Neutrophil (primary cell): ENCODE results near the gene TMEM164.

ENCODE experiments used
- H3K27ac ChIP-seq: fragments of 200-600 bp; sonication (generic); 2 replicates; pipeline ENCODE4 v1.5.1; 2016; ENCODE audit warnings: mild to moderate bottlenecking, moderate library complexity
- H3K27me3 ChIP-seq: fragments of 200-600 bp; sonication (generic); 2 replicates; pipeline ENCODE4 v1.6.0; 2016; ENCODE audit warnings: mild to moderate bottlenecking
- H3K36me3 ChIP-seq: fragments of 200-600 bp; sonication (generic); 2 replicates; pipeline ENCODE4 v1.5.1; 2017
- H3K4me1 ChIP-seq, 2 experiments: fragments of 200-600 bp in 1 of 2; sonication (generic) in 1 of 2; 1 replicate in 1 of 2; 2 replicates in 1 of 2; pipeline versions ENCODE4 v1.5.1 to v1.6.1; 2013 to 2016; ENCODE audit warnings: low read depth in 1 of 2, low read length in 1 of 2, mild to moderate bottlenecking in 1 of 2, moderate library complexity in 1 of 2; ENCODE audit not compliant: control insufficient read depth in 1 of 2, insufficient read depth in 1 of 2
- H3K4me3 ChIP-seq, 2 experiments: fragments of 200-600 bp in 1 of 2; sonication (generic) in 1 of 2; 1 replicate in 1 of 2; 2 replicates in 1 of 2; pipeline ENCODE4 v1.5.1; 2013 to 2016; ENCODE audit warnings: low read depth in 1 of 2, low read length in 1 of 2, mild to moderate bottlenecking in 1 of 2, moderate library complexity in 1 of 2
- H3K9me3 ChIP-seq: fragments of 200-600 bp; sonication (generic); 2 replicates; pipeline ENCODE4 v1.5.1; 2016
- CTCF ChIP-seq: fragments of 200-600 bp; sonication (generic); IDR thresholded peaks from 2 replicates; pipeline ENCODE4 v1.5.1; 2016; ENCODE audit warnings: antibody characterized with exemption

Gene TMEM164

GRCh38 chrX:110131031-110131430 lies 128.1 kb downstream of the TMEM164 start:
- Histone ChIP-seq H3K27me3 (no peaks in the 10 kb centered on the region), H3K27ac (no peak overlapping the region), H3K9me3 (no peaks in the 10 kb centered on the region), H3K4me1 (peaks cover 4 to 10% of the 10 kb centered on the region in 2 experiments), H3K4me3 (no peak overlapping the region), H3K36me3 (peaks cover 6% of the 10 kb centered on the region)
- no peak for TF ChIP-seq CTCF

- Histone ChIP-seq H3K27ac (no peak overlapping the region), H3K4me3 (no peak overlapping the region), H3K4me1 (peaks cover 4 to 12% of the 10 kb centered on the region in 2 experiments), H3K36me3 (no peaks in the 10 kb centered on the region), H3K9me3 (no peaks in the 10 kb centered on the region), H3K27me3 (no peaks in the 10 kb centered on the region)
- TF ChIP-seq CTCF: no peak
Observed at GRCh38 chrX:110132450-110133114, 129.7 kb downstream of the TMEM164 start.

GRCh38 chrX:110133735-110134370 lies 130.9 kb downstream of the TMEM164 start:
- Histone ChIP-seq H3K4me3 (no peak overlapping the region), H3K9me3 (no peaks in the 10 kb centered on the region), H3K36me3 (no peaks in the 10 kb centered on the region), H3K4me1 (peaks cover 4 to 13% of the 10 kb centered on the region in 2 experiments), H3K27ac (peak overlapping the region; percentile 49), H3K27me3 (no peaks in the 10 kb centered on the region)
- no peak for TF ChIP-seq CTCF

- no peak for TF ChIP-seq CTCF
- peak overlapping the region; percentile 42 for H3K27ac ChIP-seq
- H3K4me3 ChIP-seq: no peak overlapping the region
- peaks cover 4 to 22% of the 10 kb centered on the region in 2 experiments for H3K4me1 ChIP-seq
- H3K27me3 ChIP-seq: no peaks in the 10 kb centered on the region
- no peaks in the 10 kb centered on the region for H3K9me3 ChIP-seq
- no peaks in the 10 kb centered on the region for H3K36me3 ChIP-seq
Observed at GRCh38 chrX:110135618-110136017, 132.7 kb downstream of the TMEM164 start.

- H3K27ac ChIP-seq: no peak overlapping the region
- H3K9me3 ChIP-seq: no peaks in the 10 kb centered on the region
- no peaks in the 10 kb centered on the region for H3K36me3 ChIP-seq
- no peak for TF ChIP-seq CTCF
- no peak overlapping the region for H3K4me3 ChIP-seq
- H3K4me1 ChIP-seq: peaks cover 4 to 22% of the 10 kb centered on the region in 2 experiments
- H3K27me3 ChIP-seq: no peaks in the 10 kb centered on the region
Observed at GRCh38 chrX:110136136-110136535, 133.2 kb downstream of the TMEM164 start.
